IMR-90 (cell line): Measurements from ENCODE around the gene POLR3B. TPM values are rescaled to one million over a fixed set of nuclear protein-coding genes. Genes with fewer than 3 reads are reported as not detected.

Source experiments
- ATAC-seq: fragments of 200-7000 bp; cut with Tn5 transposase; 2 replicates; pipeline ENCODE4 v1.9.1; 2020; ENCODE audit warnings: low read depth, mild to moderate bottlenecking, moderate library complexity
- BruUV-seq: library from RNA; stranded (reverse); fragments of 400-500 nt; replicated peaks from 2 replicates; lab custom pipeline; 2021; lab: Mats Ljungman, UMichigan
- CTCF ChIA-PET: fragments of 300-600 bp; formaldehyde crosslinking; extraction: SDS; loops from one replicate; lab custom pipeline; 2021; ENCODE audit warnings: antibody characterized with exemption; lab: Yijun Ruan, JAX
- POLR2A ChIA-PET: fragments of 300-600 bp; sonication (Branson Sonifier 250); formaldehyde crosslinking; loops from one replicate; lab custom pipeline; 2022; ENCODE audit warnings: antibody characterized with exemption; ENCODE audit not compliant: unreplicated experiment; lab: Charles Lee
- DNase-seq: peaks from one replicate; pipeline ENCODE4 v3.0.0; 2013
- H2AFZ ChIP-seq: replicated peaks from 2 replicates; pipeline ENCODE3; 2013; ENCODE audit warnings: low read length, mild to moderate bottlenecking; ENCODE audit not compliant: poor library complexity
- H2AK5ac ChIP-seq: 2 replicates; pipeline ENCODE4 v1.6.1; 2013; ENCODE audit warnings: low read depth, low read length, inconsistent platforms
- H2AK9ac ChIP-seq: replicated peaks from 2 replicates; pipeline ENCODE3; 2013; ENCODE audit warnings: mild to moderate bottlenecking, low read depth, low read length, moderate library complexity; ENCODE audit not compliant: poor library complexity
- H2BK120ac ChIP-seq: 2 replicates; pipeline ENCODE4 v1.6.1; 2013; ENCODE audit warnings: low read depth, low read length, inconsistent platforms
- H2BK15ac ChIP-seq: 3 replicates; pipeline ENCODE4 v1.6.1; 2013; ENCODE audit warnings: low read depth, low read length, inconsistent platforms
- H2BK20ac ChIP-seq: 2 replicates; pipeline ENCODE4 v1.6.1; 2013; ENCODE audit warnings: low read depth, mild to moderate bottlenecking, inconsistent platforms, low read length, moderate library complexity
- H2BK5ac ChIP-seq: 2 replicates; pipeline ENCODE4 v1.6.1; 2013; ENCODE audit warnings: mild to moderate bottlenecking, low read depth, low read length, inconsistent platforms; ENCODE audit not compliant: poor library complexity, severe bottlenecking
- H3K14ac ChIP-seq: replicated peaks from 2 replicates; pipeline ENCODE4 v1.6.1; 2013; ENCODE audit warnings: low read depth, low read length, inconsistent platforms
- H3K18ac ChIP-seq: 2 replicates; pipeline ENCODE4 v1.6.1; 2013; ENCODE audit warnings: low read depth, low read length, control low read depth
- H3K23ac ChIP-seq: 2 replicates; pipeline ENCODE4 v1.6.1; 2013; ENCODE audit warnings: low read depth, low read length, inconsistent platforms
- H3K27ac ChIP-seq: 2 replicates; pipeline ENCODE4 v1.5.1; 2013; ENCODE audit warnings: mild to moderate bottlenecking, control low read depth, low read length; ENCODE audit not compliant: insufficient read depth
- H3K27me3 ChIP-seq: 2 replicates; pipeline ENCODE4 v1.6.1; 2013; ENCODE audit warnings: low read length; ENCODE audit not compliant: control insufficient read depth, insufficient read depth
- H3K36me3 ChIP-seq: 2 replicates; pipeline ENCODE4 v1.6.1; 2013; ENCODE audit warnings: low read length, mixed read lengths; ENCODE audit not compliant: control insufficient read depth, insufficient read depth
- H3K4ac ChIP-seq: 2 replicates; pipeline ENCODE4 v1.6.1; 2013; ENCODE audit warnings: low read depth, low read length, inconsistent platforms
- H3K4me1 ChIP-seq: 2 replicates; pipeline ENCODE4 v1.6.1; 2013; ENCODE audit warnings: low read length, mixed read lengths; ENCODE audit not compliant: control insufficient read depth, insufficient read depth
- H3K4me2 ChIP-seq: 2 replicates; pipeline ENCODE4 v1.6.1; 2013; ENCODE audit warnings: low read depth, mild to moderate bottlenecking, control low read depth, low read length, moderate library complexity
- H3K4me3 ChIP-seq: 2 replicates; pipeline ENCODE4 v1.5.1; 2013; ENCODE audit warnings: low read depth, mild to moderate bottlenecking, control low read depth, low read length, moderate library complexity; ENCODE audit not compliant: insufficient read depth
- H3K56ac ChIP-seq: 2 replicates; pipeline ENCODE4 v1.6.1; 2013; ENCODE audit warnings: low read length, inconsistent platforms; ENCODE audit not compliant: insufficient read depth; ENCODE audit errors: extremely low read depth
- H3K79me1 ChIP-seq, 2 experiments: 2 replicates each; pipeline ENCODE4 v1.6.1; 2013; ENCODE audit warnings: low read length in 2 of 2, inconsistent platforms in 1 of 2, low read depth in 1 of 2
- H3K9ac ChIP-seq: 2 replicates; pipeline ENCODE4 v1.6.1; 2013; ENCODE audit warnings: low read depth, low read length, control low read depth
- H3K9me1 ChIP-seq: 2 replicates; pipeline ENCODE4 v1.6.1; 2013; ENCODE audit warnings: low read length, inconsistent platforms; ENCODE audit not compliant: insufficient read depth
- H3K9me3 ChIP-seq: 2 replicates; pipeline ENCODE4 v1.6.1; 2013; ENCODE audit warnings: low read length; ENCODE audit not compliant: control insufficient read depth, insufficient read depth
- H4K20me1 ChIP-seq: 2 replicates; pipeline ENCODE4 v1.6.1; 2013; ENCODE audit warnings: low read length, inconsistent platforms; ENCODE audit not compliant: insufficient read depth
- H4K5ac ChIP-seq: 2 replicates; pipeline ENCODE4 v1.6.1; 2013; ENCODE audit warnings: mild to moderate bottlenecking, low read depth, low read length, control low read depth
- H4K8ac ChIP-seq, 2 experiments: 2 replicates each; pipeline ENCODE4 v1.6.1; 2013; ENCODE audit warnings: low read depth in 2 of 2, low read length in 2 of 2, control low read depth in 1 of 2, inconsistent platforms in 1 of 2
- H4K91ac ChIP-seq: 2 replicates; pipeline ENCODE4 v1.6.1; 2013; ENCODE audit warnings: low read depth, low read length, inconsistent platforms; ENCODE audit not compliant: insufficient read depth
- BHLHE40 ChIP-seq: fragments of 150-350 bp; IDR thresholded peaks from 2 replicates; pipeline ENCODE4 v1.6.1; 2016; ENCODE audit warnings: mild to moderate bottlenecking, low read depth, low read length
- CEBPB ChIP-seq: IDR thresholded peaks from 2 replicates; pipeline ENCODE4 v1.6.1; 2012; ENCODE audit warnings: low read depth, low read length, improper control_type of control experiment
- CHD1 ChIP-seq: IDR thresholded peaks from 2 replicates; pipeline ENCODE4 v1.6.1; 2012; ENCODE audit warnings: low read depth, low read length, improper control_type of control experiment
- FOS ChIP-seq: fragments of 150-350 bp; IDR thresholded peaks from 2 replicates; pipeline ENCODE4 v1.6.1; 2016; ENCODE audit warnings: low read depth, low read length
- MAFK ChIP-seq: IDR thresholded peaks from 2 replicates; pipeline ENCODE4 v1.6.1; 2012; ENCODE audit warnings: low read depth, low read length, improper control_type of control experiment
- MAZ ChIP-seq: IDR thresholded peaks from 2 replicates; pipeline ENCODE4 v1.6.1; 2012; ENCODE audit warnings: low read depth, mild to moderate bottlenecking, low read length, improper control_type of control experiment, moderate library complexity, borderline replicate concordance
- MXI1 ChIP-seq: IDR thresholded peaks from 2 replicates; pipeline ENCODE4 v1.6.1; 2012; ENCODE audit warnings: low read depth, mild to moderate bottlenecking, low read length, moderate library complexity, borderline replicate concordance
- NFE2L2 ChIP-seq: fragments of 150-350 bp; IDR thresholded peaks from 2 replicates; pipeline ENCODE4 v1.6.1; 2016; ENCODE audit warnings: low read depth, mild to moderate bottlenecking, low read length
- POLR2A ChIP-seq: IDR thresholded peaks from 2 replicates; pipeline ENCODE4 v1.6.1; 2012; ENCODE audit warnings: mild to moderate bottlenecking, low read depth, low read length
- RAD21 ChIP-seq: IDR thresholded peaks from 2 replicates; pipeline ENCODE4 v1.6.1; 2012; ENCODE audit warnings: low read length, improper control_type of control experiment
- RCOR1 ChIP-seq: IDR thresholded peaks from 2 replicates; pipeline ENCODE4 v1.6.1; 2012; ENCODE audit warnings: mild to moderate bottlenecking, low read length, improper control_type of control experiment; ENCODE audit not compliant: insufficient replicate concordance
- RFX5 ChIP-seq: IDR thresholded peaks from 2 replicates; pipeline ENCODE4 v1.8.0; 2012; ENCODE audit warnings: low read depth, mild to moderate bottlenecking, low read length, moderate library complexity
- SMC3 ChIP-seq: fragments of 150-350 bp; IDR thresholded peaks from 2 replicates; pipeline ENCODE4 v1.6.1; 2016; ENCODE audit warnings: low read depth, mild to moderate bottlenecking, antibody characterized with exemption, low read length, moderate library complexity
- WGBS, 2 experiments: methylation state at CpG; one replicate each; pipeline versions ENCODE4 v1.1.5 to v1.1.7; 2013; ENCODE audit warnings: missing lambda C conversion rate in 2 of 2; ENCODE audit not compliant: insufficient read length in 1 of 2; ENCODE audit errors: extremely low coverage in 2 of 2; 5-methylcytosine and 5-hydroxymethylcytosine counted together
- dilution Hi-C: fragments of 300-500 bp; cut with HindIII; formaldehyde crosslinking; loops from one replicate; pipeline ENCODE4 v1.14.3; 2018; ENCODE audit warnings: low sequenced_read_pairs; ENCODE audit not compliant: unreplicated experiment
- in situ Hi-C: fragments of 300-500 bp; cut with MboI; formaldehyde crosslinking; loops from 3 replicates; pipeline ENCODE4 v1.14.3; 2019; ENCODE audit warnings: low sequenced_read_pairs, inconsistent platforms, mixed read lengths
- intact Hi-C: fragments of 100-400 bp; cut with micrococcal nuclease; formaldehyde crosslinking; loops from 2 replicates; pipeline ENCODE4 v1.10.0; 2022
- polyA plus RNA-seq, 3 experiments: library from polyadenylated mRNA; depleted of rRNA; stranded (reverse); fragments of >200 nt; gene quantifications; 2 replicates each; pipeline ENCODE4 v1.2.3, GENCODE V29; 2012; ENCODE audit warnings: low replicate concordance in 1 of 3
- total RNA-seq: library from RNA; depleted of rRNA; stranded (reverse); fragments of >200 nt; gene quantifications from 2 replicates; pipeline ENCODE4 v1.2.3, GENCODE V29; 2012
- TF ChIP-seq, protein P1 (sequence below): conservative IDR thresholded peaks from 2 replicates; pipeline ENCODE4 v1.5.1; 2012; ENCODE audit warnings: mild to moderate bottlenecking, low read depth, low read length, improper control_type of control experiment
- TF ChIP-seq, protein P2 (sequence below): fragments of 150-350 bp; IDR thresholded peaks from 2 replicates; pipeline ENCODE4 v1.6.1; 2016; ENCODE audit warnings: low read depth, mild to moderate bottlenecking, low read length, moderate library complexity, borderline replicate concordance
- TF ChIP-seq, protein P3 (sequence below): fragments of 150-350 bp; IDR thresholded peaks from 2 replicates; pipeline ENCODE4 v1.6.1; 2017; ENCODE audit warnings: mild to moderate bottlenecking, antibody characterized with exemption, low read length, low read depth

Gene POLR3B
- total and polyA plus RNA-seq, 2 of the 4 experiments (the other 2 are of a cell fraction), result 6.9 to 15.4 TPM

DNA sequence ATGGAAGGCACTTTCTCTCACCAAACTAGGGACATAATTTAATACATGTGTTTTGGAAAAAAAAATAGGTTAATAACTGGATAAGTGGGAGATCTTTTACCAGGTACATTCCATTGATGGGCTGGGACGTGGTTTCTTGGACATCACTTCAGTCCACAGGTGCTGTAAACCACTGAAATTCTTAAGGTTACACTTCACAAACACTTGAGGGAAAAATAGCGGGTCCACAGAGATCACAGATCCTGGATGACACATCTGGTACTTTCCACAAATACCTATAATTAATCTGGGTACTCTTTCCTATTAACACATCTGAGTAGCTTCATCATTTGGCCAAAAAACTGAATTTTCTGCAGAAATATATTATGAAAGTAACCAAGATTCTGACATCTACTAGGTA, 85.0 kb downstream of the POLR3B start:
- Histone ChIP-seq H2BK15ac (no peak overlapping the region), H2BK120ac (no peak overlapping the region), H4K5ac (no peak overlapping the region), H3K9ac (no peak overlapping the region), H4K91ac (no peak overlapping the region), H3K9me3 (no peaks in the 10 kb centered on the region), H3K14ac (no peak overlapping the region), H3K27me3 (no peaks in the 10 kb centered on the region), H2AK9ac (no peak overlapping the region), H3K36me3 (peaks cover 14% of the 10 kb centered on the region), H4K20me1 (no peaks in the 10 kb centered on the region), H3K56ac (no peak overlapping the region), H2AK5ac (no peak overlapping the region), H3K4me1 (no peaks in the 10 kb centered on the region), H3K27ac (no peak overlapping the region), H2BK20ac (no peak overlapping the region), H3K9me1 (0 out of 2 replicates have a peak, but pooled peaks cover 3% of the 10 kb centered on the region), H3K18ac (no peak overlapping the region), H3K4ac (no peak overlapping the region), H4K8ac (no peak overlapping the region), H3K4me3 (no peak overlapping the region), H3K23ac (no peak overlapping the region), H3K4me2 (no peak overlapping the region), H2BK5ac (no peak overlapping the region), H3K79me1 (no peaks in the 10 kb centered on the region), H2AFZ (no peak overlapping the region)
- in situ Hi-C loops, result no loop called here
- DNase-seq, result no peak
- no peak for TF ChIP-seq CEBPB
- no peak for TF ChIP-seq BHLHE40
- no peak for TF ChIP-seq POLR2A
- TF ChIP-seq, protein P1, sequence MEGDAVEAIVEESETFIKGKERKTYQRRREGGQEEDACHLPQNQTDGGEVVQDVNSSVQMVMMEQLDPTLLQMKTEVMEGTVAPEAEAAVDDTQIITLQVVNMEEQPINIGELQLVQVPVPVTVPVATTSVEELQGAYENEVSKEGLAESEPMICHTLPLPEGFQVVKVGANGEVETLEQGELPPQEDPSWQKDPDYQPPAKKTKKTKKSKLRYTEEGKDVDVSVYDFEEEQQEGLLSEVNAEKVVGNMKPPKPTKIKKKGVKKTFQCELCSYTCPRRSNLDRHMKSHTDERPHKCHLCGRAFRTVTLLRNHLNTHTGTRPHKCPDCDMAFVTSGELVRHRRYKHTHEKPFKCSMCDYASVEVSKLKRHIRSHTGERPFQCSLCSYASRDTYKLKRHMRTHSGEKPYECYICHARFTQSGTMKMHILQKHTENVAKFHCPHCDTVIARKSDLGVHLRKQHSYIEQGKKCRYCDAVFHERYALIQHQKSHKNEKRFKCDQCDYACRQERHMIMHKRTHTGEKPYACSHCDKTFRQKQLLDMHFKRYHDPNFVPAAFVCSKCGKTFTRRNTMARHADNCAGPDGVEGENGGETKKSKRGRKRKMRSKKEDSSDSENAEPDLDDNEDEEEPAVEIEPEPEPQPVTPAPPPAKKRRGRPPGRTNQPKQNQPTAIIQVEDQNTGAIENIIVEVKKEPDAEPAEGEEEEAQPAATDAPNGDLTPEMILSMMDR, result no peak
- TF ChIP-seq RAD21, result no peak
- TF ChIP-seq, protein P2, sequence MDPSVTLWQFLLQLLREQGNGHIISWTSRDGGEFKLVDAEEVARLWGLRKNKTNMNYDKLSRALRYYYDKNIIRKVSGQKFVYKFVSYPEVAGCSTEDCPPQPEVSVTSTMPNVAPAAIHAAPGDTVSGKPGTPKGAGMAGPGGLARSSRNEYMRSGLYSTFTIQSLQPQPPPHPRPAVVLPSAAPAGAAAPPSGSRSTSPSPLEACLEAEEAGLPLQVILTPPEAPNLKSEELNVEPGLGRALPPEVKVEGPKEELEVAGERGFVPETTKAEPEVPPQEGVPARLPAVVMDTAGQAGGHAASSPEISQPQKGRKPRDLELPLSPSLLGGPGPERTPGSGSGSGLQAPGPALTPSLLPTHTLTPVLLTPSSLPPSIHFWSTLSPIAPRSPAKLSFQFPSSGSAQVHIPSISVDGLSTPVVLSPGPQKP, result no peak
- TF ChIP-seq MXI1, result no peak
- no peak for TF ChIP-seq SMC3
- no peak for TF ChIP-seq RCOR1
- TF ChIP-seq MAFK, result no peak
- TF ChIP-seq CHD1, result no peak
- TF ChIP-seq FOS, result no peak
- TF ChIP-seq, protein P3, sequence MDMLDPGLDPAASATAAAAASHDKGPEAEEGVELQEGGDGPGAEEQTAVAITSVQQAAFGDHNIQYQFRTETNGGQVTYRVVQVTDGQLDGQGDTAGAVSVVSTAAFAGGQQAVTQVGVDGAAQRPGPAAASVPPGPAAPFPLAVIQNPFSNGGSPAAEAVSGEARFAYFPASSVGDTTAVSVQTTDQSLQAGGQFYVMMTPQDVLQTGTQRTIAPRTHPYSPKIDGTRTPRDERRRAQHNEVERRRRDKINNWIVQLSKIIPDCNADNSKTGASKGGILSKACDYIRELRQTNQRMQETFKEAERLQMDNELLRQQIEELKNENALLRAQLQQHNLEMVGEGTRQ, result no peak
- no peak for TF ChIP-seq NFE2L2
- TF ChIP-seq MAZ, result no peak
- no peak for TF ChIP-seq RFX5
- no peak for ATAC-seq
- no CpG with 5 or more reads among the region's 2 CpGs for WGBS, 2 experiments
- ChIA-PET POLR2A (no interaction called here), CTCF (no interaction called here)
- dilution Hi-C loops, result no loop called here
- BruUV-seq, result no TSS peak
- intact Hi-C loops, result no loop called here
